SW 1271 (cell line): ENCODE measurements around the gene SLC4A2.

ENCODE experiments used
- DNase-seq, 2 experiments: peaks; one replicate each; lab custom pipeline; 2025; lab: John Stamatoyannopoulos, UW

Gene SLC4A2

GRCh38 chr7:151043959-151044358 is 15.4 kb upstream of the SLC4A2 start:
- DNase-seq: no peak

GRCh38 chr7:151045262-151045661 is 14.1 kb upstream of the SLC4A2 start:
- DNase-seq: no peak

GRCh38 chr7:151045967-151046366 is 13.4 kb upstream of the SLC4A2 start:
- no peak for DNase-seq

- no peak for DNase-seq
These were observed 12.5 kb upstream of the SLC4A2 start for GRCh38 chr7:151046603-151047573.

GRCh38 chr7:151047976-151048815 is 11.2 kb upstream of the SLC4A2 start, which contains the start of gene ASIC3:
ASIC3 (plus strand) TSS chr7:151048531; CDS start chr7:151048886, 355 bp downstream.
- DNase-seq: no peak

- no peak for DNase-seq
These were observed 10.4 kb upstream of the SLC4A2 start for GRCh38 chr7:151048911-151049463.

- no peak for DNase-seq
These were observed 8.3 kb upstream of the SLC4A2 start for GRCh38 chr7:151051108-151051507.

- DNase-seq: no peak
These were observed 6.3 kb upstream of the SLC4A2 start for GRCh38 chr7:151053096-151053495.

GRCh38 chr7:151053751-151054150 is 5.6 kb upstream of the SLC4A2 start:
- no peak for DNase-seq

- DNase-seq: no peak
These were observed 3.1 kb upstream of the SLC4A2 start for GRCh38 chr7:151056283-151056665.

- no peak for DNase-seq
These were observed 2.5 kb upstream of the SLC4A2 start for GRCh38 chr7:151056666-151057505.

GRCh38 chr7:151057506-151057988 is 1.8 kb upstream of the SLC4A2 start, which contains the start of gene CDK5:
CDK5 (minus strand) TSS chr7:151057897; CDS start chr7:151057848, 49 bp downstream.
- DNase-seq: no peak

- DNase-seq: peak; percentile 99
These were observed 1.2 kb upstream of the SLC4A2 start for GRCh38 chr7:151057989-151058780.

- no peak for DNase-seq
These were observed 515 bp upstream of the SLC4A2 start for GRCh38 chr7:151058781-151059366.

GRCh38 chr7:151060113-151060415 is 675 bp downstream of the SLC4A2 start:
- DNase-seq: no peak

GRCh38 chr7:151060416-151061212 is 1.2 kb downstream of the SLC4A2 start:
- peak in 1 of 2 experiments; percentile 38 for DNase-seq

- no peak for DNase-seq
These were observed 2.1 kb downstream of the SLC4A2 start for GRCh38 chr7:151061213-151062110.

GRCh38 chr7:151062111-151062398 is 2.7 kb downstream of the SLC4A2 start:
- no peak for DNase-seq
